C4-2B (cell line): ENCODE data around the gene DNM3.

Experiments
- H3K27ac ChIP-seq: fragments of 450-650 bp; 2 replicates; pipeline ENCODE4 v1.5.1; 2017
- ZFX ChIP-seq: fragments of 450-650 bp; IDR thresholded peaks from 2 replicates; pipeline ENCODE4 v1.6.1; 2017
- TF ChIP-seq, protein P1 (sequence below): fragments of 450-650 bp; conservative IDR thresholded peaks from 2 replicates; pipeline ENCODE4 v1.5.1; 2017; ENCODE audit warnings: mild to moderate bottlenecking

Gene DNM3

GRCh38 chr1:172112576-172112975, 271.3 kb downstream of the DNM3 start:
- TF ChIP-seq, protein P1, sequence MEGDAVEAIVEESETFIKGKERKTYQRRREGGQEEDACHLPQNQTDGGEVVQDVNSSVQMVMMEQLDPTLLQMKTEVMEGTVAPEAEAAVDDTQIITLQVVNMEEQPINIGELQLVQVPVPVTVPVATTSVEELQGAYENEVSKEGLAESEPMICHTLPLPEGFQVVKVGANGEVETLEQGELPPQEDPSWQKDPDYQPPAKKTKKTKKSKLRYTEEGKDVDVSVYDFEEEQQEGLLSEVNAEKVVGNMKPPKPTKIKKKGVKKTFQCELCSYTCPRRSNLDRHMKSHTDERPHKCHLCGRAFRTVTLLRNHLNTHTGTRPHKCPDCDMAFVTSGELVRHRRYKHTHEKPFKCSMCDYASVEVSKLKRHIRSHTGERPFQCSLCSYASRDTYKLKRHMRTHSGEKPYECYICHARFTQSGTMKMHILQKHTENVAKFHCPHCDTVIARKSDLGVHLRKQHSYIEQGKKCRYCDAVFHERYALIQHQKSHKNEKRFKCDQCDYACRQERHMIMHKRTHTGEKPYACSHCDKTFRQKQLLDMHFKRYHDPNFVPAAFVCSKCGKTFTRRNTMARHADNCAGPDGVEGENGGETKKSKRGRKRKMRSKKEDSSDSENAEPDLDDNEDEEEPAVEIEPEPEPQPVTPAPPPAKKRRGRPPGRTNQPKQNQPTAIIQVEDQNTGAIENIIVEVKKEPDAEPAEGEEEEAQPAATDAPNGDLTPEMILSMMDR, result no peak
- TF ChIP-seq ZFX, result no peak
- H3K27ac ChIP-seq, result no peak overlapping the region

DNA sequence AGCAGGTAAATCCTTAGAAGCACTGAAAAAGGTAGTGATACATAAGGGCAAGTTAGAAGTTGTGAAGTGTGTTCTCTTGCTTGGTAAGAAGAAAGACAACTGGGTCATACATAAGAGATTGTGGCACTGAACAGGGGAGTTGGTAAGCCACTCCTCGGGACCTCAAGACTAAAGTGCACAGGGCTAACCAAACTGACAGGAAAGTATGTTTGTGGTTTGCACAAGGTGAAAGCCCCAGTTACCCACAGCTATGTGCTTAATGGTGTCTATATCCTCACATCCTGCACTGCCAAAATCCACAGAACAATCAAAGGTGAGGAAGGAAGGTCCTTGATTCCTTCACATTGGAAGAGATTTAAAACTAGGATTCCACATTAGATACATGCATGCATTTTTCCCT, 276.5 kb downstream of the DNM3 start:
- H3K27ac ChIP-seq, result no peak overlapping the region

DNA sequence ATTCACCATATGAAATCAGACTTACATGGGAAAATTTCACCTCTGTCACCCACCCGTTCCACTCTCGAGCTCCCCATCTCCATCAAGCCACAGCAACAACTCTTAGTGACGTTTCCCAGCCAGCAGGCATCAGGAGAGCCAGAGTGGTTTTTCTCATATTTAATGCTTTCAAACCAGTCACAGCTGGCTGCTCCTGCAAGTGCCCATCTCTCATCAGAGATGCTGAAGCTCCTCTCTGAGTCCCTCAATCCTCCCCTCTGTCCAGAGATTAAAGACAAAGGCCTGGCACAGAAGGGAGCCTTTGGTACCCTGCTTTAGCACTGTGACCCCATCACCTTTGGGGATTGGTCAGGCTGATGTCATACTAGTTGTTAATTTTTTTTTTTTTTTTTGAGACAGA, 277.3 kb downstream of the DNM3 start:
- TF ChIP-seq, protein P1, result no peak
- no peak for TF ChIP-seq ZFX
- H3K27ac ChIP-seq, result no peak overlapping the region

More for the DNA sequence above, 276.5 kb downstream of the DNM3 start:
- TF ChIP-seq ZFX, result no peak
- TF ChIP-seq, protein P1, result no peak

- no peak overlapping the region for H3K27ac ChIP-seq
Observed at GRCh38 chr1:172119184-172119583, 277.9 kb downstream of the DNM3 start.

GRCh38 chr1:172120381-172120780, 279.1 kb downstream of the DNM3 start:
- TF ChIP-seq, protein P1, result no peak
- H3K27ac ChIP-seq, result no peak overlapping the region

More at GRCh38 chr1:172119184-172119583, 277.9 kb downstream of the DNM3 start:
- no peak for TF ChIP-seq ZFX
- TF ChIP-seq, protein P1, result no peak

DNA sequence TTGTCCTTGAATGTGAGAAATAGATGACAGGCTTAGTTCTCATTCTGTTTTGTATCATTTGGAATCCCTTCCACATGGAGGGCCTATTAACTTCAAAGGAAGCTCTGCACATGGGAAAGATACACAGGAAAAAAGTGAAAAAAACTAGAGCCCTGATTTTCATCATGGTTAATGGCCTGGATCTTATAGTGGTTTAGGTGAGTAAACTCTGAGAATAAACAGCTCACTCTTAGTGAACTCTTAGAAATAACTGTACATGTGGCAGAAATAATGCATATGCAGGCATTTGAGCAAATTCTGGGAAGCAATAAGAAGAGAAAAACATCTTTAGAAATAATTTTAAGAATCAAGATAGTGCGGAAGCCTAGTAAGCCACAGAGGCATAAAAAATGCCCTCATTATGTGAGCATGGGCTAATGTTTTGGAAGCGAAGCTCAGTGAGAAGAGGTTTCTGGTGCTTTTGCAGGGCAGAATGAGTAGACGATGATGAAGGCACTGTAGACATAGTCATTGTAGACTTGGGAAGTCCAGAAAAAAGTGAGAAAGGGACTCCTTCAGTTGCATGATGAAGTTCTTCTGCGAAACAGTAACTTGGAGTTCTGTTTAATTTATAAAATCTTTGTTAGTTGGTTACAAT, 279.9 kb downstream of the DNM3 start:
- H3K27ac ChIP-seq, result no peak overlapping the region
- no peak for TF ChIP-seq ZFX
- TF ChIP-seq, protein P1, result no peak

DNA sequence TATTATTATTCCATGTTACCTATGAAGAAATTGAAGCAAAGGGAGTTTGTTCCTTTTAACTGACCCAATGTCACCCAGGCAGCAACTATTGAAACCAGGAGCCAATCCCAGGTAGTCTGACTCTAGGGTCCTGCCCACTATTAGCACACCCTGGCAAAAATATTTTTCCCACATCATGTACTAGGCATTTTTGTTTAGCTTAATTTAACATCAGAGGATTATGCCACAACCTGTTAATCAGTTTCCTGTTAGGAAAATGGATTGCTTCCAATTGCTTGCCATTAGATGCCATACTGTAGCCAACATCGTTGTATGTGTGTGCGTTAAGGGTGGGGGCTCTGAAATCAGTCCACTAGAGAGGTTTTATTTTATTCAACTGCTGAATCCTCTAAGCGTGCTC, 281.1 kb downstream of the DNM3 start:
- H3K27ac ChIP-seq, result no peak overlapping the region
- TF ChIP-seq, protein P1, result no peak
- TF ChIP-seq ZFX, result no peak
